SU-DHL-6 (cell line): ENCODE measurements around the gene SSC4D.

ENCODE experiments used
- H2AFZ ChIP-seq: fragments of 200-600 bp; sonication (generic); 2 replicates; pipeline ENCODE4 v1.6.1; 2014; ENCODE audit warnings: low read depth, mild to moderate bottlenecking, moderate library complexity, mixed read lengths, antibody characterized with exemption, low read length; ENCODE audit not compliant: severe bottlenecking
- H3F3A ChIP-seq: fragments of 200-600 bp; shearing (Covaris generic); 2 replicates; pipeline ENCODE4 v1.6.0; 2016; ENCODE audit warnings: antibody characterized with exemption, mild to moderate bottlenecking; ENCODE audit not compliant: insufficient read depth
- H3K27ac ChIP-seq: fragments of 200-600 bp; sonication (generic); 2 replicates; pipeline ENCODE4 v1.5.1; 2016; ENCODE audit warnings: low read depth, mild to moderate bottlenecking, low read length, moderate library complexity, mixed read lengths
- H3K27me3 ChIP-seq: fragments of 200-600 bp; sonication (generic), shearing (Covaris generic); 2 replicates; pipeline ENCODE4 v1.6.0; 2014; ENCODE audit warnings: mild to moderate bottlenecking, low read length
- H3K36me3 ChIP-seq: fragments of 200-600 bp; sonication (generic); 2 replicates; pipeline ENCODE4 v1.6.1; 2014; ENCODE audit warnings: mild to moderate bottlenecking, low read length, mixed read lengths
- H3K4me2 ChIP-seq: fragments of 300-600, 200-600 bp; shearing (Covaris generic), sonication (generic); 2 replicates; pipeline ENCODE4 v1.6.0; 2014; ENCODE audit warnings: low read length, low read depth, mild to moderate bottlenecking; ENCODE audit not compliant: poor library complexity, severe bottlenecking
- H3K4me3 ChIP-seq: fragments of 200-600 bp; sonication (generic); 2 replicates; pipeline ENCODE4 v1.5.1; 2014; ENCODE audit warnings: antibody characterized with exemption, low read length, mild to moderate bottlenecking, mixed read lengths; ENCODE audit not compliant: insufficient read depth, poor library complexity, severe bottlenecking
- H3K79me2 ChIP-seq: fragments of 200-600 bp; sonication (generic); 2 replicates; pipeline ENCODE4 v1.6.1; 2014; ENCODE audit warnings: mild to moderate bottlenecking, low read length, moderate library complexity; ENCODE audit not compliant: insufficient read depth
- H3K9ac ChIP-seq: fragments of 200-600 bp; sonication (generic); 2 replicates; pipeline ENCODE4 v1.7.0; 2014; ENCODE audit warnings: mild to moderate bottlenecking, low read length
- H3K9me2 ChIP-seq: fragments of 200-600 bp; sonication (generic); replicated peaks from 2 replicates; pipeline ENCODE4 v1.6.1; 2014; ENCODE audit warnings: low read length; ENCODE audit not compliant: insufficient read depth
- H3K9me3 ChIP-seq: fragments of 200-600 bp; sonication (generic); 2 replicates; pipeline ENCODE4 v1.6.1; 2014; ENCODE audit warnings: low read length, mixed read lengths; ENCODE audit not compliant: insufficient read depth
- H4K20me1 ChIP-seq: fragments of 200-600 bp; sonication (generic); 2 replicates; pipeline ENCODE4 v1.6.1; 2014; ENCODE audit warnings: low read depth, mild to moderate bottlenecking, antibody characterized with exemption, low read length, moderate library complexity, mixed read lengths
- EZH2phosphoT487 ChIP-seq: fragments of 200-600 bp; sonication (generic), shearing (Covaris generic); conservative IDR thresholded peaks from 2 replicates; pipeline ENCODE4 v1.6.1; 2018; ENCODE audit warnings: mild to moderate bottlenecking, antibody characterized with exemption, low read length, moderate library complexity, mixed read lengths
- TF ChIP-seq, protein P1 (sequence below): fragments of 200-600 bp; sonication (generic); IDR thresholded peaks from one replicate; pipeline ENCODE4 v1.5.1; 2017; ENCODE audit warnings: antibody characterized with exemption, mild to moderate bottlenecking, low read length, moderate library complexity; ENCODE audit not compliant: insufficient read depth, poor library complexity, severe bottlenecking

SSC4D gene

DNA sequence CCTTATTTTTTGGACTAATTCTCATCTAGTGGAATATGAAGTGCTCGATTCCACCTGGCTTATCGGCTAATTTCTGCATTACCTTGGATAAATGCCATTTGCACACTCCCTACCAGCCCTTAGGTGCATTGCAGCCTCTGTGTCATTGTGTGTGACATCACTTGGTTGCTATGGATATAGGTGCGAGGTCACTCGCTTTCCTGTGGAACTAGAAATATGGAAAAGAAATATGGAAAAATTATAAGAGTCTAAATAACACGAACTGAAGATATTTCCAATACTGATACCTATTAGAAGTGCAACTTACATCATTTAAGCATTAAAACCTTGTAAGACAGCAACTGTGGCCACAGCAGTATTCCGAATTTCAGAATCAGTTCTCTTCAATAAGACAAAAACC is 52.7 kb downstream of the SSC4D start:
- Histone ChIP-seq H3F3A (peaks cover 4% of the 10 kb centered on the region; the same call in 1 of the 2 replicates), H4K20me1 (peaks cover 43% of the 10 kb centered on the region)

DNA sequence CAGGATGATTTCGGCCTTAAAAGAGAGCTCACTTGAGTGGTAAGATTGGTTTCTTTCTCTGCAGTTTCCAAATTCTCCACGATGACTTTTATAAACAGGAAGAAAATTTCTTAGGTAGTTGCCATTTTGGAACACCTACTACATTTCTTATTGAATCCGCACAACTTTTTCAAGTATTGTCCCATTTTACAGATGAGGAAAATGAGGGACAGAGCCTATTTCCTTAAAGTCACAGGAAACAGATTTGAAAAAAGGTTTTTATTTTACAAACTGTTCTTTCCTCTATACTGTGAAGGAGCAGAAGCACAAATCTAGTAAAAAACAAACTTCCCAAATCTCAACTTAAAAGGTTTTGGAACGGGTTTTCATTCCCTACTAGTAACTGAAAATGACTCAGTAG is 53.4 kb downstream of the SSC4D start:
- H2AFZ ChIP-seq = no peak overlapping the region
- no peaks in the 10 kb centered on the region for H3K9me2 ChIP-seq
- peaks cover 30% of the 10 kb centered on the region for H3K36me3 ChIP-seq
- TF ChIP-seq, protein P1, sequence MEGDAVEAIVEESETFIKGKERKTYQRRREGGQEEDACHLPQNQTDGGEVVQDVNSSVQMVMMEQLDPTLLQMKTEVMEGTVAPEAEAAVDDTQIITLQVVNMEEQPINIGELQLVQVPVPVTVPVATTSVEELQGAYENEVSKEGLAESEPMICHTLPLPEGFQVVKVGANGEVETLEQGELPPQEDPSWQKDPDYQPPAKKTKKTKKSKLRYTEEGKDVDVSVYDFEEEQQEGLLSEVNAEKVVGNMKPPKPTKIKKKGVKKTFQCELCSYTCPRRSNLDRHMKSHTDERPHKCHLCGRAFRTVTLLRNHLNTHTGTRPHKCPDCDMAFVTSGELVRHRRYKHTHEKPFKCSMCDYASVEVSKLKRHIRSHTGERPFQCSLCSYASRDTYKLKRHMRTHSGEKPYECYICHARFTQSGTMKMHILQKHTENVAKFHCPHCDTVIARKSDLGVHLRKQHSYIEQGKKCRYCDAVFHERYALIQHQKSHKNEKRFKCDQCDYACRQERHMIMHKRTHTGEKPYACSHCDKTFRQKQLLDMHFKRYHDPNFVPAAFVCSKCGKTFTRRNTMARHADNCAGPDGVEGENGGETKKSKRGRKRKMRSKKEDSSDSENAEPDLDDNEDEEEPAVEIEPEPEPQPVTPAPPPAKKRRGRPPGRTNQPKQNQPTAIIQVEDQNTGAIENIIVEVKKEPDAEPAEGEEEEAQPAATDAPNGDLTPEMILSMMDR = no peak
- TF ChIP-seq EZH2phosphoT487 = no peak
- peak overlapping the region; percentile 91 for H3K4me2 ChIP-seq
- peaks cover 47% of the 10 kb centered on the region for H4K20me1 ChIP-seq
- H3K27me3 ChIP-seq = no peaks in the 10 kb centered on the region
- H3F3A ChIP-seq = peaks cover 4% of the 10 kb centered on the region; the same call in 1 of the 2 replicates
- no peak overlapping the region for H3K9ac ChIP-seq
- no peak overlapping the region for H3K27ac ChIP-seq
- peaks cover 77% of the 10 kb centered on the region for H3K79me2 ChIP-seq
- no peaks in the 10 kb centered on the region for H3K9me3 ChIP-seq
- no peak overlapping the region for H3K4me3 ChIP-seq

More for the DNA sequence above, 52.7 kb downstream of the SSC4D start:
- Histone ChIP-seq H3K9me3 (no peaks in the 10 kb centered on the region), H3K4me2 (peak overlapping the region; percentile 91), H3K79me2 (peaks cover 70% of the 10 kb centered on the region), H3K27me3 (no peaks in the 10 kb centered on the region), H3K9ac (peak overlapping the region; percentile 99), H2AFZ (no peak overlapping the region), H3K36me3 (peaks cover 30% of the 10 kb centered on the region), H3K4me3 (peak overlapping the region; percentile 76), H3K9me2 (no peaks in the 10 kb centered on the region), H3K27ac (no peak overlapping the region)
- no peak for TF ChIP-seq EZH2phosphoT487
- TF ChIP-seq, protein P1 = no peak

DNA sequence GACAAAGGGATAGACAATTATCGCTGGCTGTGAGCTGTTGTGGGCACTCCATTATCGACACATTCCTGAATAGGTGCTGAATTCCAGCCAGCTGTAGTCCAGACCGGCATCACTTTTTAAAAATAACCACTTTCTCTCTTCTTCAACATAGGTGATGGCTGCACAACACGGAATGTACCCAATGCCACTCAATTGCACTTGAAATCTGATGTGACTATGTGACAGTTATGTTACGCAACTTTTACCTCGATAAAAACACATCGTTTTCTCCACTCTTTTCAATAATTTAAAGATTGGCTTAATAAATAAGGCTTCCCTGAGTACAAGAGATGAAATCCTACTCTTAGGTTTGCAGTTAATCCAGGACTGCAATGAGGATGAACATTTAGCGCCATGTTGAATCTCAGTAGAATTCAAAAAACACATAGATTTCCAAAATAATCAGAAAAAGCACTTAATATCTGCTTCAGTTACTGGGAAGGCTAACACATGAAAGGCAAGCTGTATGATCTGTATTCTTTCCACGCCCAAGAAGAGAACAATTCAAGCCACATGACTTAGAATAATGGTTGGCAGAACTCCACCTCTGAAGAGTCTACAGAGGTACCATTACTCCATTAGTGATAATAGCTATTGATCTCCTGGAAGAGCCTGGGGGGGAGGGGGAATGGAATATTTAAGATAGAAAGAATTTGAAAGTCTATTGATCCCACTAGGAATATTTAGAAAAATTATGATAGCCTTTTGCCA is 54.3 kb downstream of the SSC4D start:
- Histone ChIP-seq H3K79me2 (peaks cover 86% of the 10 kb centered on the region), H3K9me2 (no peaks in the 10 kb centered on the region), H3K4me3 (no peak overlapping the region), H3K27me3 (no peaks in the 10 kb centered on the region), H3K9ac (no peak overlapping the region), H2AFZ (no peak overlapping the region), H3K4me2 (peak overlapping the region; percentile 9), H3F3A (peaks cover 3% of the 10 kb centered on the region; the same call in 1 of the 2 replicates), H3K27ac (no peak overlapping the region), H3K36me3 (peaks cover 30% of the 10 kb centered on the region), H4K20me1 (peaks cover 50% of the 10 kb centered on the region), H3K9me3 (no peaks in the 10 kb centered on the region)
- no peak for TF ChIP-seq EZH2phosphoT487

DNA sequence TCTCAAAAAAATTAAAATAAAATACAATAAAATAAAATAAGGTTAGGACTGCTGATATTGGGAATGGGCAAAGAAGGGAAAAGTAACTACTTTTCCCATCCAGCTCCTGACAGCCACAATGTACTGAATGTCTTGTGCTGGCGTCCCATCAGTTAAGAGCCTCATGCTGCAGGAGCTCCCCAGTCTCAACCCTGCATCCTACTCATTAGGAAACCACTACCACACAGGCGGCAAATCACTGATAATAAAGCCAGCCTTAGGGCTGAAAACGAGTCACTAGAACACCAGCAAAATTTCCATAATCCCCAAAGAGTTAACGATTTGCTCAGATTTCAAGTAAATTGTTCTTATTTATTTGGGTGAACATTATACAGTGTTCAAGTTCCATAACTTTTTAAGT is 55.0 kb downstream of the SSC4D start:
- Histone ChIP-seq H3K9me3 (no peaks in the 10 kb centered on the region), H2AFZ (no peak overlapping the region), H3K27ac (no peak overlapping the region), H3K4me3 (no peak overlapping the region), H3K36me3 (peaks cover 31% of the 10 kb centered on the region), H3K4me2 (no peak overlapping the region), H4K20me1 (peaks cover 50% of the 10 kb centered on the region), H3F3A (no peaks in the 10 kb centered on the region), H3K9me2 (no peaks in the 10 kb centered on the region), H3K9ac (no peak overlapping the region), H3K27me3 (no peaks in the 10 kb centered on the region), H3K79me2 (peaks cover 93% of the 10 kb centered on the region)
- TF ChIP-seq, protein P1 = no peak
- no peak for TF ChIP-seq EZH2phosphoT487
